Right cardiac atrium (tissue), 5 donors: ENCODE data around the gene AGAP3. TPM values are rescaled to one million over a fixed set of nuclear protein-coding genes. Genes with fewer than 3 reads are reported as not detected.

Experiments
- ATAC-seq, 2 donors: fragments of 200-7000 bp; cut with Tn5 transposase; one replicate each; pipeline versions ENCODE4 v1.8.0 to v1.9.1; 2020; ENCODE audit warnings: moderate library complexity in 2 of 2, mild to moderate bottlenecking in 1 of 2
- DNase-seq, 3 donors: peaks; one replicate each; pipeline ENCODE4 v3.0.0-alpha.2; 2020
- H3K27ac ChIP-seq: one replicate; pipeline ENCODE4 v1.5.1; 2013; ENCODE audit warnings: mild to moderate bottlenecking, low read length, control low read depth, moderate library complexity
- H3K27me3 ChIP-seq: one replicate; pipeline ENCODE4 v1.6.1; 2013; ENCODE audit not compliant: control insufficient read depth, insufficient read depth
- H3K4me1 ChIP-seq: one replicate; pipeline ENCODE4 v1.6.1; 2013; ENCODE audit warnings: low read length; ENCODE audit not compliant: control insufficient read depth, insufficient read depth
- H3K4me3 ChIP-seq: one replicate; pipeline ENCODE4 v1.5.1; 2013; ENCODE audit warnings: low read length, control low read depth
- H3K9me3 ChIP-seq: one replicate; pipeline ENCODE4 v1.6.1; 2013; ENCODE audit warnings: low read length; ENCODE audit not compliant: control insufficient read depth
- WGBS: extraction: QIAGEN DNeasy Blood & Tissue Kit; methylation state at CpG from one replicate; pipeline ENCODE4 v1.1.7; 2013; 5-methylcytosine and 5-hydroxymethylcytosine counted together
- intact Hi-C, 4 donors: fragments of 100-400 bp; cut with DNase I; formaldehyde crosslinking; loops; one replicate each; pipeline versions ENCODE4 v1.11.0 to v1.14.0; 2022 to 2023
- polyA plus RNA-seq: library from polyadenylated mRNA; stranded (reverse); fragments of 200-250 nt; gene quantifications from one replicate; pipeline ENCODE4 v1.2.3, GENCODE V29; 2013
- total RNA-seq, 4 donors: library from RNA; stranded (reverse); fragmentation: NEBNext Ultra II Directional; extraction: Animal tissue kit (Norgen Biotek cat#: 25700); gene quantifications; one replicate each; pipeline ENCODE4 v1.2.1, GENCODE V29; 2021
- donor health status: healthy with polysubstance abuse.
- donor health status: DM: no; HTN: yes; CAD: no.
- donor health status: DM: no; HTN: no; CAD: no.
- donor health status: DM: no; HTN: yes; CAD: no; lungs with severe emphysema.
- donor health status: DM: yes; HTN: yes; CAD: no.

AGAP3 gene
- total and polyA plus RNA-seq, 5 donors, result 58.3 to 78.8 (median 64.8) TPM

GRCh38 chr7:151101621-151102396 lies 15.5 kb downstream of the AGAP3 start:
- Histone ChIP-seq H3K27me3 (no peaks in the 10 kb centered on the region), H3K4me1 (peaks cover 3% of the 10 kb centered on the region), H3K27ac (no peak overlapping the region), H3K4me3 (no peak overlapping the region), H3K9me3 (no peaks in the 10 kb centered on the region)
- intact Hi-C loops, result no loop called here
- peak; percentile 10 to 52 (median 42) for DNase-seq
- WGBS, result 78% methylated on average over 24 of the region's 24 CpGs
- peak; percentile 25 for ATAC-seq

- Histone ChIP-seq H3K4me1 (no peaks in the 10 kb centered on the region), H3K4me3 (no peak overlapping the region), H3K27ac (no peak overlapping the region), H3K27me3 (no peaks in the 10 kb centered on the region), H3K9me3 (no peaks in the 10 kb centered on the region)
- WGBS, result 83% methylated on average over 3 of the region's 3 CpGs
- ATAC-seq, result no peak
- intact Hi-C loops, result no loop called here
- no peak for DNase-seq
Measured at GRCh38 chr7:151102991-151103390, 16.7 kb downstream of the AGAP3 start.

- Histone ChIP-seq H3K27ac (no peak overlapping the region), H3K4me1 (no peaks in the 10 kb centered on the region), H3K27me3 (no peaks in the 10 kb centered on the region), H3K4me3 (no peak overlapping the region), H3K9me3 (no peaks in the 10 kb centered on the region)
- 87% methylated on average over 12 of the region's 12 CpGs for WGBS
- DNase-seq, result no peak
- intact Hi-C loops, result no loop called here
- ATAC-seq, result no peak
Measured at GRCh38 chr7:151103973-151104372, 17.7 kb downstream of the AGAP3 start.

- 78% methylated on average over 23 of the region's 23 CpGs for WGBS
- no peak for ATAC-seq
- no peaks in the 10 kb centered on the region for H3K9me3 ChIP-seq
- no peak overlapping the region for H3K4me3 ChIP-seq
- no peaks in the 10 kb centered on the region for H3K27me3 ChIP-seq
- no peak overlapping the region for H3K27ac ChIP-seq
- H3K4me1 ChIP-seq, result no peaks in the 10 kb centered on the region
- intact Hi-C loops, result no loop called here
- peak in 1 of 3 donors; percentile 18 for DNase-seq
Measured at GRCh38 chr7:151104411-151105235, 18.3 kb downstream of the AGAP3 start.

- intact Hi-C loops, result no loop called here
- H3K9me3 ChIP-seq, result no peaks in the 10 kb centered on the region
- H3K4me1 ChIP-seq, result no peaks in the 10 kb centered on the region
- H3K4me3 ChIP-seq, result no peak overlapping the region
- DNase-seq, result no peak
- no peak overlapping the region for H3K27ac ChIP-seq
- ATAC-seq, result no peak
- no peaks in the 10 kb centered on the region for H3K27me3 ChIP-seq
- 82% methylated on average over 10 of the region's 10 CpGs for WGBS
Measured at GRCh38 chr7:151107882-151108281, 21.6 kb downstream of the AGAP3 start.

- 65% methylated on average over 15 of the region's 15 CpGs for WGBS
- ATAC-seq (peak; percentile 45 to 57), DNase-seq (peak in 2 of 3 donors; percentile 74 to 84)
- Histone ChIP-seq H3K27ac (no peak overlapping the region), H3K27me3 (no peaks in the 10 kb centered on the region), H3K4me1 (peaks cover 1% of the 10 kb centered on the region), H3K9me3 (no peaks in the 10 kb centered on the region), H3K4me3 (no peak overlapping the region)
- intact Hi-C loops, result loop anchor here in 2 of 4 donors (10.0 kb wide), 2 partner anchors 85 to 95 kb away; partner anchors contain the start of genes ABCB8 (in 1 of the 2) and ATG9B (in 1 of the 2)
Measured at GRCh38 chr7:151109094-151110048, 23.1 kb downstream of the AGAP3 start.

- Histone ChIP-seq H3K27me3 (no peaks in the 10 kb centered on the region), H3K4me1 (peaks cover 3% of the 10 kb centered on the region), H3K4me3 (no peak overlapping the region), H3K27ac (no peak overlapping the region), H3K9me3 (no peaks in the 10 kb centered on the region)
- DNase-seq (no peak), ATAC-seq (no peak)
- intact Hi-C loops, result loop anchor here in 2 of 4 donors (10.0 kb wide), 2 partner anchors 86 to 96 kb away; partner anchors contain the start of genes ABCB8 (in 1 of the 2) and ATG9B (in 1 of the 2)
- WGBS, result 65% methylated on average over 11 of the region's 11 CpGs
Measured at GRCh38 chr7:151110236-151110940, 24.1 kb downstream of the AGAP3 start.

GRCh38 chr7:151110941-151111645 lies 24.8 kb downstream of the AGAP3 start:
- 36% methylated on average over 20 of the region's 20 CpGs for WGBS

GRCh38 chr7:151113344-151114150 lies 27.3 kb downstream of the AGAP3 start:
- peaks cover 3% of the 10 kb centered on the region for H3K4me1 ChIP-seq
- H3K27ac ChIP-seq, result no peak overlapping the region
- no peaks in the 10 kb centered on the region for H3K27me3 ChIP-seq
- DNase-seq (no peak), ATAC-seq (no peak)
- no peak overlapping the region for H3K4me3 ChIP-seq
- WGBS, result 79% methylated on average over 13 of the region's 13 CpGs
- H3K9me3 ChIP-seq, result no peaks in the 10 kb centered on the region
- intact Hi-C loops, result loop anchor here in 2 of 4 donors (10.0 kb wide), 2 partner anchors 89 to 99 kb away; partner anchors contain the start of genes ABCB8 (in 1 of the 2) and ATG9B (in 1 of the 2)

More at GRCh38 chr7:151110941-151111645, 24.8 kb downstream of the AGAP3 start:
- Histone ChIP-seq H3K27me3 (no peaks in the 10 kb centered on the region), H3K9me3 (no peaks in the 10 kb centered on the region), H3K4me1 (peaks cover 3% of the 10 kb centered on the region), H3K4me3 (no peak overlapping the region), H3K27ac (no peak overlapping the region)
- intact Hi-C loops, result loop anchor here in 2 of 4 donors (10.0 kb wide), 2 partner anchors 86 to 96 kb away; partner anchors contain the start of genes ABCB8 (in 1 of the 2) and ATG9B (in 1 of the 2)
- ATAC-seq, result peak; percentile 83
- DNase-seq, result peak; percentile 82 to 92 (median 90)
